Putamen (tissue), 1 donor: ENCODE measurements around the gene FAH.

Experiments
- DNase-seq: peaks from one replicate; pipeline ENCODE4 v3.0.0-alpha.2; 2016; ENCODE audit warnings: low spot score

FAH gene

DNA sequence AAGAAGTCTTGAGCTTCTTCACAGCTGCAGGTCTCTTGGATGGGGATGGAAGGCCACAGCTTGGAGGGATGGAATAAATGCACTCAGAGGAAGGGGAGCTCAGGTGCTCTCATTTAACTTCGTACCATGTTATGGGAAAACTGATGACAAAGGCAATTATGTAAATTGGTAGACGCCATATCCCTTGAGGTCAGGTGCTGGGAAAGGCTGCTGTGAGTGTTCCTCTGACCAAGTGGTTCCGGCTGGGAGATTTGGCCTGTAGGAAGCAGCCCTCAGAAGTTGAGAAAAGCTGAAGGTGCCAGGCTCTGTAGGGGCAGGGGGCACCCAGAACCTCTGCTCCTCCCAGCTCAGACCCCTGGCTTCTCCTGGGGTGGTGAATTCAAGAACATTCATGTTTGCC lies 47.1 kb downstream of the FAH start:
- DNase-seq, result no peak

DNA sequence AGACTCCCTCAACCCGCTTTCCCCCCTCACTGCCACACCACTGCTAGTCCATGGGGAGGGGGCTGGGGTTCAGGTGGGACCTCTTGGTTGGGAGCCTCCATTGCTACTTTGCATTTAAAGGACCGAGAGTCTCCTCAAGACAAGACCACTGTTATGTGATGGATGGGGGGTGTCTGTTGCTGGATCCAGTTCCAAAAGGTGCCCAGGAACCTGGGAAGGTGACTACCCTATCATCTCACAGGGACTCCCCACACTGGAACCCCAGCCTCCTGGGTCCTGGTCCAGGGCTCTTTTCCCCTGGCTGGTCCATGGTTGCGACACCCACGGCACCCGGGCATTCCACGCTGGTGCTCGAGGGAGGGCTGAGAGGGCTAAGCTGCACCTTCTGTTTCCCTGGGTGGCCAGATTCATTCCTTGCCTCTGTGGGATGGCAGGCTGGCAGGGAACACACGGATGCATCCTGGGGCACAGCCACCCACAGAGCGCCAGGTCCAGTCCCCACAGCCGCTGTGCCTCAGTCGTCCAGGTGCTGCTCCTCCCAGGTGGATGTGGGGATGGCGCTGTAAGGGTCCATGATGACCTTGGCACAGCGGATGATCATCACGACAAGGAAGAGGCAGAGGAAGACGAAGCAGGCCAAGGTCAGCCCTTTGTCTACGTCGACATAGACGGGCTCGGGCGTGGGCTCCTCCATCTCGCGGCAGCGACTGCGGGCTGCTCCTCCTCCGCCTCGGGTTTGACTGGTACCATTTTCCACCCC lies 48.6 kb downstream of the FAH start:
- no peak for DNase-seq

DNA sequence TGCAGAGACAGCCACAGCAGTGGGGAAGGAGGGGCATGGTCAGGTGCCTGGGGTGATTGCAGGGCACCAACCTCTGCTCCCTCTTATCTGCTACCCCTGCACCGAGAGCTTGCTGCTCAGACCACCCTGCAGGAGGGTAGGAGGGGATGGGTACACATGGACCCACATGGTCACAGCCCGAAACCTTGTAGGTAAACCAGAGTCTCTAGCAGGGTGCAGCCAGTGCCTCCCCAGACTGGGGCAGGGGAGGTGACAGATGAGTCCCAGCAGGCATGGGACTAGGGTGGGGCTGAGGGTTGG lies 49.2 kb downstream of the FAH start:
- DNase-seq, result no peak

DNA sequence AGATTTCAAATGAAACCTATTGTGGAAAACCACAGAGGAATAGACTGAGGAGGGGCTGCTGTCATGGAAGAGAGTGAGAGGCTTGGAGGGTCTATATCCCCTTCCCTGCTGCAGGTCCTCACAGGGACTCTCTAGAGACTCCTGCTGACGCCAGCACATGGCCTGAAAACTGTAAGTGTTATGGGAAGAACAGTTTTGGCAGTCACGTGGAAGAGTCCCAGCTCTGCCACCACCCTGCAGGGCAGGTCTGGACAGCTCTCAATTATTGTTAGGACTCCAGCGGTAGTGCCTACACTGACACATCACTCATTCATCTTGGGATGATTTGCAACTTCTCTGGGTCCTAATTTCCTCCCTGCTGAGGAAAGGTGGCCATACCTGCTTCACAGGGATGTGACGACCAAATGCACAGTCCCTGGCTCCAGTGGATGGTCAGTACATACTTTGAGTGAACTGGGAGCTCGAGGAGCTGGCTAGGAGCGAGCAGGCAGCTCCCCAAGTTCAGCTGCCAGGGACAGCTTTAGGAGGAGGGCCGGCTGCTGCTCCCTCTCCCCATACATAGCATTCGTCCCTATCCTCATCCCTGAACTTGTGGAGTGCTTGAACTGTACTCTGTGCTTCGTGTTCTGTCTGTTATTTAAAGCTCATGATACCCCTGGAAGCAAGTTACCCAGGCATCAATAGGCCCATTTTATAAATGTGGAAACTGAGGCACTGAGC lies 50.0 kb downstream of the FAH start:
- no peak for DNase-seq

DNA sequence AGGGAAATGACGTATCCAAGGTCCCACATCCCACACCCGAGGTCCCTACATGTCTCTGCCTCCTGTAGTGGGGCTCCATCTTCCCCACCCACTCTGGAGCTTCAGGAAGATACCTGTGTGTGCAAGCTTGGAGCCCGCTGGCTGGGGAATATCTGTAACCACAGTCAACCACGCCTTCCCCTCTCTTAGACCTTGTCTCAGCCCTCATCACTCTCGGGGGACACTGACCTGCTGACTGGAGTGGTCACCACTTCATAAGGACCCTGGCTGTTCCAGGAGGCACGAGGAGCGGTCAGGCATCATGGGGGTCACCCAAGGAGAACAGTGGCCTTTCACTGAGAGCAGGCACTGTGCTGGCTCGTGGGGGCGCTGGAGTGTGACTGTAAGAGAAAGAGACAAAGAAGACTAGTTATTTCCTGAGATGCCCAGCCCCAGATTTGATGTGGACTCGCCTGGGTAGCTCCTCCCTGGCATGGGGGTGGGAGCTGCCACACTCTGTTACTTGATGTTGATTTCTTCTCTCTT lies 50.6 kb downstream of the FAH start:
- DNase-seq, result no peak

DNA sequence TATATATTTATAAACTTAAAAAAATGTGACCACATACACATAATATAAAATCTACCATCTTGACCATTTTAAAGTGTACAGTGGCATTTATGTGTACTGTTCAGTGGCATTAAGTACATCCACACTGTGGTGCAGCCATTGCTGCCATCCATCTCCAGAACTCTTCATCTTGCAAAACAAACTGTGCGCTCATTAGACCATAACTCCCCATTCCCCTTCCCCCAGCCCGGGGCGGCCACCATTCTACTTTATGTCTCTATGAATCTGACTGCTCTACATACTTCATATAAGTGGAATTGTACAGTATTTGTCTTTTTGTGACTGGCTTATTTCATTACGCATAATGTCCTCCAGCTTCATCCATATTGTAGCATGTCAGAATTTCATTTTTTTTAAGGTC lies 51.4 kb downstream of the FAH start:
- no peak for DNase-seq

DNA sequence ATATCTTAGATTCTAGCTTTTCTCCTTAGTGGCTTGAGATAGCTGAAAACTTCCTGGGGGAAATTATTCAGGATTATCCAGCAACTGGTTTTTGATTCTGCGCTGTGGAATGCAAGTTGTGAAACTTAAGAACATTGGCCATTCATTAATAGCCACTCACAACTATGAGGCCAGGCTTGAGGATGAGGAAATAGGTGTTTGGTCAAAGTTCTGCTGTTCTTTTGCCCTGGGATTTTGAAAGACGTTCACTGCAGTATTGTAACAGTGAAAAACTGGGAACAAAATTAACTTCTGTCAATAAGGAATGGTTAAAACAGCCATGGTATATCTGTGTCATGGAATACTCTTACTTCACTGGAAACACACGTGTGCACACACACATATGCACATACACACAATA lies 55.1 kb downstream of the FAH start:
- DNase-seq, result no peak

DNA sequence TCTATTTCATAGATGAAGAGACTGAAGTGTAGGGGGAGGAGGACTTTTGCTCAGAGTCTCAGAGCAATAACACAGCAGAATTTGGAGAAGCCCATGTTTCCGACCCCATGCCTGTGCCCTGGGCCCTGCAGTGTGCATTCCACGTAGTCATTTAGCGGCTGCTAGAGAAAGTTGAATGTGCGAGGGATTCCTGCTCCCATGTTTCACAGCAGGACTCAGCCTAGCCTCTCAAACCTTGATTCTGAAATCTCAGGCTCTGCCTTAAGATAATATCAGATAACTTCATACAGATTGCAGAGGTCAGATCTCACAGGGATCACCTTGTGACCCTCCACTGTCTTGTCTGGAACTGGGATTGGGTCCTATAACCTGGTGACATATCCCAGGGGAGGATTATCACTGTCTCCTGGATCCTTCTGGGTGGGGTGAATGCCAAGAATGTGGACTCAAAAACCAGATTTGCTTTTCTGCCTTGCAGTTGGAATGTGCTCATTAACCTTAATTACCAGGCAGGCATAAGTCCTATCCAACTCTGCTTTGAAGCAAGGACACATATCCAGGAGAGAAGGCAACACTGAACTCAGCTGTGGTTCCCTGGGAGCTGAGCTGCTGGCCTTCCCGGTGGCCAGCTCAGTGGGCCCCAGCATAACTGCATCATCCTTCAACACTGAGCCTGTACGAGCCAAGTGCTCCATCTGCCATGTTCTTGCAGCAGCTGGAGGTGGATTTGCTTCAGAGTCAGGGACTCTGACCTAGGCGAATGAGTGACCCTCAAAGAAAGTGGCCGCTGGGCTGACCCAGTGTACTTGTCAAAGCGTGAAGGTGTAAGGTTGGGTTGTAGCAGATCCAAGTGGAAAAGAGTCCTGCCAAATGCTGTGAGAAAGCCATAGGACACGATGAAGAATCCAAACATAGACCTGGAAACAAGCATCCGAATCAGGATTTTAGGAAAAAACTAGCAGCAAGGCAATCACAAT lies 56.2 kb downstream of the FAH start:
- no peak for DNase-seq

DNA sequence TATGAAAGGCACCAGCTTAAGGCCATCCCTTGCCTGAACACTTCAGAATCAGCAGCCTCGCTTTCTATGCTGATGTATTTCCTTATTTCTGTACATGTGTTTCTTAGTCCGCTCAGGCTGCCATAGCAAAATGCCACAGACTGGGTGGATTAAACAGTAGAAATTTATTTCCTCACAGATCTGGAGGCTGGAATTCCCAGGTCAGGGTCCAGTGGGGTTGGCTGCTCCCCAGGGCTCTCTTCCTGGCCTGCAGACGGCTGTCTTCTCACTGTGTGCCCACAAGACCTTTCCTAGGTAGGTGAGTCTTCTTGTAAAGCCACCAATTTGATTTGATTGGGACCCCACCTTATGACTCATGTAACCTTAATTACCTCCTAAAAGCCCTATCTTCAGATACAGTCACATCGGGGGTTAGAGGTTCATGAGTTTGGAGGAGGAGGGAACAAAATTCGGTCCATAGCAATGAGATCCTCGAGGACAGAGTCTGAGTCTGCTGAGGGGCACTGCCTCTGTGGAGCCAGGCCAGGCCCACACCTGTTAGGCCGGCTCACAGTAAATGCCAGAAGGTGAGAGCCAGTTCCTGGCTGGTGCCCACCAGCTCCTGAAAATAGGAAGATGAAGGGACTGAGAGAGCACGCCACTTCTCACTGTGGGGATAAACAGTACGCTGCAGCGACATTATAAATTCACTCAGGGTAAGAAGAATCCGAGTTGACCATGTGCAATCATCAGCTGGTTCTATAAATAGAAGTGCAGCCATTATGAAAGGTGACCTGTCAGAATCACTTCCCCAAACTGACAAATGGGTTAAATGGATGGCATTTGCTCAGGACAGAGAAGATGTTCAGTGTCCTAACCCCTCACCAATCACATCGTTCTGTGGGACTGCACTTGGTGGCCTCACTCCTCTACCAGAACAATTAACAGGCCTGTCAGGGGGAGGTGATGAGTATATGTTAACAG lies 58.1 kb downstream of the FAH start:
- no peak for DNase-seq

DNA sequence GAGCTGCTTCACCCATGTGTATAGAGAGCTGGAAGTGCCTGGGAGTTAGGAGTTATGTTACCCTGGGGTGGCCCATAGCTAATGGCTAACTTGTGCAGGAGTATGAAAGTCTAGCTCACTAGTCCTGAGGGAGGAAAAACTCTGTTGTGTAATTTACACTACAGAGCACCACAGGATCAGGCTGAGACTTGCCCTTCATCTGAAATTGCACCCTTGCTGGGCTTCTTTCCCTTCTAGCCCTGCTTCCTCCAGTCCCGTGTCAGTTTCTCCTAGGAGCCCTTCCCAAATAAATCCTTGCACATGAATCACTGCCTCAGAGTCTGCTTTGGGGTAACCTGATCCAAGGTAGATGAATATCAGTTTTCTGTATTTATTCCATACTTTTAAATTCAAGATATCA lies 59.2 kb downstream of the FAH start:
- DNase-seq, result no peak

DNA sequence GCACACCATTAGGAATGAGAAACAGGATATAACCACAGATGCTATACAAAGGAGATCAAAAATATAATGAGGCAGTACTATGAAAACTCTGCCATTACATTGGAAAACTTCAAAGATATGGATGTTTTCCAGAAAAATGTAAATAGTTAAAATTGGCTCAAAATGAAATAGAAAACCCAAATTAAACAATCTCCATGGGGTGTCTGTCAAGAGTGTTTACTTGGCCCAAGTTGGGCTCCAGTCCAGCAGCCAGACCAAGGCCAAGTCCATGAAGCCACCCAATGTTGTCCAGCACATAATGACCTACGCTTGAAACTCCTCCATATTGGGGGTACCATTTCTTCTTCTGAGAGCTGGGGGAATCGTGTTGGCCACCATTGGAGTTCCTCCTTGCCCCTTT lies 62.1 kb downstream of the FAH start:
- DNase-seq, result no peak

DNA sequence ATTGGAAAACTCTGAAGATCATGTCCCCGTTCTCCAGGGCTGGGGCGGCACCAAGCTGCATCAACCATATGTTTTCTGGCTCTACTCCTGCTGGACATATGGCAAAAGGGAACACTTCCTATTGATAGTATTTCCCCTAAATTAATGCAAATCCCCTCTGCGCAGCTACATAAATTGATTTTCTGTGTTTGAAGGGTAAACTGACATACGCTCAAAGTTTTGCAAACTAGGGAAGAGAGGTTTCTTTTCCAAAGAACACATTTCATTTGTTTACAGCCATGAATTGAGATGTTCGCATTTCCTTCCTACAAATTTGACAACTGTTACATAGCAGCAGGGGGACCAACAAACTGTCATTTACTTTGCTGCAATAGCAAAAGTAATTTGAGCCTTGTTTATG lies 63.3 kb downstream of the FAH start:
- DNase-seq, result no peak

DNA sequence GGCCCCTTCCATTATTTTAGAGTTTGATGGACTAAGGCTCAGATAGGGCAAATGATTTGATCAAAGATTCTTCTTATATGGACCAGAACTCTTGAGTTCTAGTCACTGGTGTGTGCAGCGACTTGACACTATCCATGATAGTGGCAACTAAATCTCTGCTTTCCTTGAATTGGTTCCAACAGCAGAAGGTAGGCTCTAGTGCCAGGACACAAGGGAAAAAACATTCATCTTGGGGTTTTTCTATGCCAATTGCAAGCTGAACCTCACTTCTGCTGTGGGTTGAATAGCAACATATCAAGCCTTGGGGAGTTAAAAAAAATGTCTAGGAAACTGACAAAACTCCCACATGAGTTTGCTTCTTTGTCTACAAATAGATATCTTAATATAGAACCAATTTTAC lies 64.1 kb downstream of the FAH start:
- DNase-seq, result no peak

DNA sequence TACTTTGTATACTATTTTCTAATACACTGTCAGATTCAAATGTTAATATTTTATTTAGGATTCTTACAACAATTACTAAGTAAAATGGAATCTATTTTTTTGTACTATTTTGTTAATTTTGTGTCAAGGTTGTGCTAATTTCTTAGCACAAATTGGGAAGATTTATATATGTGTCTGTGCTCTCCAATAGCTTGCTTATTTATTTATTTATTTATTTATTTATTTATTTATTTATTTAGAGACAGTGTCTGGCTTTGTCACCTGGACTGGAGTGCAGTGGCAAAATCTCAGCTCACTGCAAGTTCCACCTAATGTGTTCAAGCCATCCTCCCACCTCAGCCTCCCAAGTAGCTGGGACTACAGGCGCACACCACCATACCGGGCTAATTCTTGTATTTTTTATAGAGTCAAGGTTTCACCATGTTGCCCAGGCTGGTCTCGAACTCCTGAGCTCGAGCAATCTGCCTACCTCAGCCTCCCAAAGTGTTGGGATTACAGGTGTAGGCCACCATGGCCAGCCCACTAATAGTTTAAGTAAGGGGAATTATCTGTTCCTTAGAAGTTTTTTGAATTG lies 64.6 kb downstream of the FAH start:
- DNase-seq, result no peak

DNA sequence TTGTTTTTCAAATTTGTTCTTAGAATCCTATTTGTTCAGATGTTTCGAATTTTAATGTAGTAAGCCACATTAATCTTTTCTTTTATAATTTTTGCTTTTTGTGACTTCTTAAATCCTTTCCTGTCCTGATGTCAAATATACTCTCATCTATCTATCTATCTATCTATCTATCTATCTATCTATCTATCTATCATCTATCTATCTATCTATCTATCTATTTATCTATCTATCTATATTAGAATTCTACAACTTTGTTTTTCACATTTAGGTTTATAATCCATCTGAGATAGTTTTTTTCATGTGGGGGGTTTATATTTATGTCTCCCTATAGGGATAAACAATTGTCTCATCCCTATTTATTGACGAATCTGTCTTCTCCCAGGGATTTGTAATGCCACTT lies 67.2 kb downstream of the FAH start:
- no peak for DNase-seq

DNA sequence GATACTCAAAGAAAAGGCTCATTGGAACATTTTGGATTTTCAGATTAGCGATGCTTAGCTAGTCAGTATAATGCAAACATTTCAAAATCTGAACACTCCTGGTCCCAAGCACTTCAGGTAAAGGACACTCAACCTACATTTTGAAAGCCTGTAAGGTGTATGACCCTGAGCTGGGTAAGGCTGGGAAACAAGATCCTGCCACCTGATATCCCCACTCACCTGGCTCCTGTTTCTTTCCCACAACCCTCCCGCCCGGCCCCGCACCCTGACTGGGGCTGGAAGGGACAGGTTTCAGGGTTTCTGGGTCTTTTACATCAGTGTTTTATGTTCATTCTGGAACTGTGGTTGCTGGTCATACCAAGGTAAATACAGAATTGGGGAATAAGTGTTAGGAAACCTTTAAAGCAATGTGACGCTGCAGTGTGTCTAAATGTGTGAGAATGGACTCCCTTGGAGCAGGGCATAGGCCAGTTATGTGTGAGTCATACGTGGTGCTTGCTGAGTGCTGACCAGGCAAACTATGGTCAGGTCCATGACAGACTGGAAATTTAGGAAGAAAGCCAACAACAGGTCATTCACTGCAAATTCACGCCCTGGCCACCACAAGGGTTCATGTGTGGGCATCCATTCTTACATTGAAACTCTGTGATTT lies 76.3 kb downstream of the FAH start:
- DNase-seq, result no peak

DNA sequence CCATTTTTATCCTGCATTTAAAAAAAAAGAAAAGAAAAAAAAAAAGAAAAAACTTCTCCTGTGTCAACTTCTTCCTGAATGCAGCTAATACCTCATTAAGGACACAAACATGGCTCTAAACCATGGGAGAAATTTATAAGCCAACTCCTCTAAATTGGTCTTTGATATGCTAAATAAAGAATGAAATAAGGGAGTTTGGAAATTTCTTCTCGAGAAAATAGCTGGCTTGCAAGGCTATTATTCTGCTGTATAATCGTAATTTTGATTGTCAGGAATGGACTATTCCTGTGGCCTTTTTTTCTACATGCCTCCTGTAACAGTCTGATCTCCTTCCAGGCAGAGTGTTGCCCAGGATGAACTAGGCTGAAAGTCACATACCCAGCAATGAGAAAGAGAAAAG lies 78.6 kb downstream of the FAH start:
- no peak for DNase-seq

DNA sequence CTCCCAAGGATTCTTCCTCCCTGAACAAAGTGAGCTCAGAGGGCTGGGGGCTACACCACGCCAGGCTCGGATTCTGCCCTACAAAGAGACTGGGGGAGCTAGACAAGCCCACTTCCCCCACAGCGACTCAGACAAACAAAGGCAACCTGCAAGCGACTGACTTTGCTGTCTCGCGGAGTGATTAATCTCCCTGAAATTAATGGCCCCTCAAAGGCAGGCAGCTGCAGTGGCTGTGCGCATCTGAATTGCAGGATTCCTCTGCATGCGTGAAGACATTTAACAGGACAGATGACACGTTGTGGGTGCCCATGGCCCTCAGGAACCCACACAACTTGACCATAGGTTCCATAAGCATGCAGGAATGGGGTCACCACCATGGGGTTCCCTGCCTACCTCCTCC lies 80.8 kb downstream of the FAH start:
- no peak for DNase-seq

DNA sequence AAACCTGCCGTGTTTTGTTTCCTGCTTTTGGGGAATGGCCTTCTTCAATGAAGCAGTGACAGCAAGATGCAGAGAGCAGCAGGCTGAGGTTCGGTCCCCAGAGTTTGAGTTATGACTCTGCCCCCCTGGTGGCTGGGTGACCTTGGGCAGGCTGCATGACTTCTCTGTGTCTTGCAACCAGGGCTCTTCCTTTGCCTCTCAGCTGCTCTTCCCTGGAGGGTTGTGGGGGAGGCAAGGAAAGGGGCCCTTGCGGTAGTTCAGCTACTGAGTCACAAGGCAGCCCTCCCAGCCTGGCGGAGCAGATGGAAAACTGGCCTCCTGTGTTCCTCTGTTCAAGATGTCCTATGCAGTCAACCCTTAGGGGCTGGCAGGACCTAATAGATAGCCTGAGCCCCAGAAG lies 82.1 kb downstream of the FAH start:
- no peak for DNase-seq
